D341Med (cell line): ENCODE measurements around the gene FCRL4.
"Not testable (repeated sequence)": the region's sequence is repeated elsewhere in the genome, so short reads cannot be mapped to it uniquely, and the experiment has no call there.

Source experiments
- DNase-seq: peaks from one replicate; pipeline ENCODE4 v3.0.0; 2012; ENCODE audit warnings: low spot score

The FCRL4 gene

GRCh38 chr1:157551694-157552693 is 45.9 kb downstream of the FCRL4 start, which contains the start of gene FCRL5:
Gene FCRL5, minus strand, starts transcription at chr1:157552515. Its CDS starts 153 bp downstream, at chr1:157552362.
- no peak for DNase-seq

GRCh38 chr1:157548081-157548480 is 49.8 kb downstream of the FCRL4 start:
- not testable (repeated sequence) for DNase-seq

- no peak for DNase-seq
Observed at GRCh38 chr1:157542676-157543075, 55.2 kb downstream of the FCRL4 start.

- no peak for DNase-seq
Observed at GRCh38 chr1:157540852-157541251, 57.0 kb downstream of the FCRL4 start.

- DNase-seq = no peak
Observed at GRCh38 chr1:157540160-157540748, 57.6 kb downstream of the FCRL4 start.

- DNase-seq = no peak
Observed at GRCh38 chr1:157539568-157539967, 58.3 kb downstream of the FCRL4 start.

- DNase-seq = no peak
Observed at GRCh38 chr1:157532569-157532968, 65.3 kb downstream of the FCRL4 start.

GRCh38 chr1:157523774-157524493 is 74.0 kb downstream of the FCRL4 start:
- DNase-seq = no peak
